Smooth muscle cell (in vitro differentiated cells): ENCODE data around the gene TUBA4B. TPM values are rescaled to one million over a fixed set of nuclear protein-coding genes. Genes with fewer than 3 reads are reported as not detected.
A peak's percentile ranks its signal among the peaks of the same experiment; 100 is the strongest.

ENCODE experiments used
- DNase-seq: peaks from one replicate; lab custom pipeline; 2025; ENCODE audit not compliant: unreplicated experiment; lab: John Stamatoyannopoulos, UW
- H2AFZ ChIP-seq: fragments of 200-600 bp; sonication (generic); 2 replicates; pipeline ENCODE4 v1.6.0; 2016; ENCODE audit warnings: antibody characterized with exemption, low read depth, mild to moderate bottlenecking
- H3F3A ChIP-seq: fragments of 200-600 bp; sonication (generic); 2 replicates; pipeline ENCODE4 v1.6.0; 2017; ENCODE audit warnings: antibody characterized with exemption, low read depth
- H3K27ac ChIP-seq: fragments of 200-600 bp; sonication (generic); 2 replicates; pipeline ENCODE4 v1.5.1; 2016; ENCODE audit warnings: low read depth, mild to moderate bottlenecking
- H3K27me3 ChIP-seq: fragments of 200-600 bp; sonication (generic); 2 replicates; pipeline ENCODE4 v1.6.1; 2016; ENCODE audit warnings: low read depth, mild to moderate bottlenecking
- H3K36me3 ChIP-seq: fragments of 200-600 bp; sonication (generic); 2 replicates; pipeline ENCODE4 v1.5.1; 2016; ENCODE audit warnings: low read depth
- H3K4me1 ChIP-seq: fragments of 200-600 bp; sonication (generic); 2 replicates; pipeline ENCODE4 v1.5.1; 2016; ENCODE audit warnings: low read depth
- H3K4me2 ChIP-seq: fragments of 200-600 bp; sonication (generic); 2 replicates; pipeline ENCODE4 v1.6.0; 2016; ENCODE audit warnings: mild to moderate bottlenecking
- H3K4me3 ChIP-seq: fragments of 200-600 bp; sonication (generic); 2 replicates; pipeline ENCODE4 v1.5.1; 2016; ENCODE audit warnings: mild to moderate bottlenecking
- H3K79me2 ChIP-seq: fragments of 200-600 bp; sonication (generic); 2 replicates; pipeline ENCODE4 v1.6.0; 2016; ENCODE audit warnings: low read depth, mild to moderate bottlenecking
- H3K9ac ChIP-seq: fragments of 200-600 bp; sonication (generic); 2 replicates; pipeline ENCODE4 v1.6.0; 2016; ENCODE audit warnings: low read depth
- H3K9me3 ChIP-seq: fragments of 200-600 bp; sonication (generic); replicated peaks from 2 replicates; pipeline ENCODE4 v1.5.1; 2016; ENCODE audit warnings: low read depth
- H4K20me1 ChIP-seq: fragments of 200-600 bp; sonication (generic); 2 replicates; pipeline ENCODE4 v1.6.0; 2016; ENCODE audit warnings: low read depth
- CTCF ChIP-seq: fragments of 200-600 bp; sonication (generic); IDR thresholded peaks from 2 replicates; pipeline ENCODE4 v1.5.1; 2017; ENCODE audit warnings: borderline replicate concordance, mild to moderate bottlenecking, antibody characterized with exemption; ENCODE audit not compliant: insufficient read depth, poor library complexity, severe bottlenecking
- WGBS: methylation state at CpG from one replicate; pipeline ENCODE4 v1.1.7; 2016; ENCODE audit warnings: low lambda C conversion rate; 5-methylcytosine and 5-hydroxymethylcytosine counted together
- polyA plus RNA-seq: library from polyadenylated mRNA; unstranded; fragments of >200 nt; fragmentation: Nextera tagmentation; extraction: Ambion mirVana; gene quantifications from 2 replicates; pipeline ENCODE4 v1.2.1, GENCODE V29; 2016
- total RNA-seq: library from RNA; depleted of rRNA; stranded (reverse); fragments of >200 nt; gene quantifications from 2 replicates; pipeline ENCODE4 v1.2.3, GENCODE V29; 2014

The TUBA4B gene
- total and polyA plus RNA-seq, 2 experiments from 2014 or later = not detected

GRCh38 chr2:219280651-219281050 lies 27.6 kb downstream of the TUBA4B start:
- WGBS = 93% methylated on average over 4 of the region's 4 CpGs
- H3K9ac ChIP-seq = no peak overlapping the region
- no peak for TF ChIP-seq CTCF
- peaks cover 15% of the 10 kb centered on the region for H3K4me1 ChIP-seq
- H3K4me3 ChIP-seq = no peak overlapping the region
- H3K79me2 ChIP-seq = no peaks in the 10 kb centered on the region
- H3K27ac ChIP-seq = peak overlapping the region; percentile 99
- peaks cover 12% of the 10 kb centered on the region for H3F3A ChIP-seq
- peak overlapping the region; percentile 85 for H3K4me2 ChIP-seq
- H3K36me3 ChIP-seq = no peaks in the 10 kb centered on the region
- no peak for DNase-seq
- H3K27me3 ChIP-seq = no peaks in the 10 kb centered on the region
- no peak overlapping the region for H2AFZ ChIP-seq
- no peaks in the 10 kb centered on the region for H3K9me3 ChIP-seq
- no peaks in the 10 kb centered on the region for H4K20me1 ChIP-seq

GRCh38 chr2:219281588-219281987 lies 28.5 kb downstream of the TUBA4B start:
- H2AFZ ChIP-seq = no peak overlapping the region
- 78% methylated on average over 8 of the region's 8 CpGs for WGBS
- no peak overlapping the region for H3K9ac ChIP-seq
- no peaks in the 10 kb centered on the region for H3K36me3 ChIP-seq
- no peaks in the 10 kb centered on the region for H3K27me3 ChIP-seq
- peak overlapping the region; percentile 99 for H3K27ac ChIP-seq
- H3K4me3 ChIP-seq = no peak overlapping the region
- no peak for DNase-seq
- H4K20me1 ChIP-seq = no peaks in the 10 kb centered on the region
- peaks cover 15% of the 10 kb centered on the region for H3K4me1 ChIP-seq
- no peaks in the 10 kb centered on the region for H3K9me3 ChIP-seq
- H3K4me2 ChIP-seq = no peak overlapping the region
- H3F3A ChIP-seq = peaks cover 12% of the 10 kb centered on the region
- no peak for TF ChIP-seq CTCF
- H3K79me2 ChIP-seq = no peaks in the 10 kb centered on the region

GRCh38 chr2:219282375-219282774 lies 29.3 kb downstream of the TUBA4B start:
- Histone ChIP-seq H3K79me2 (no peaks in the 10 kb centered on the region), H3K9ac (no peak overlapping the region), H3K4me1 (peaks cover 15% of the 10 kb centered on the region), H3K4me3 (no peak overlapping the region), H3F3A (peaks cover 12% of the 10 kb centered on the region), H4K20me1 (no peaks in the 10 kb centered on the region), H3K9me3 (no peaks in the 10 kb centered on the region), H3K27ac (no peak overlapping the region), H3K4me2 (no peak overlapping the region), H2AFZ (no peak overlapping the region), H3K36me3 (no peaks in the 10 kb centered on the region), H3K27me3 (no peaks in the 10 kb centered on the region)
- no peak for DNase-seq
- TF ChIP-seq CTCF = no peak
- WGBS = 95% methylated on average over 5 of the region's 5 CpGs

- Histone ChIP-seq H3K4me1 (peaks cover 11% of the 10 kb centered on the region), H3F3A (peaks cover 11% of the 10 kb centered on the region), H3K4me3 (no peak overlapping the region), H3K9me3 (no peaks in the 10 kb centered on the region), H3K27me3 (no peaks in the 10 kb centered on the region), H4K20me1 (no peaks in the 10 kb centered on the region), H2AFZ (no peak overlapping the region), H3K9ac (no peak overlapping the region), H3K4me2 (no peak overlapping the region), H3K27ac (no peak overlapping the region), H3K79me2 (no peaks in the 10 kb centered on the region), H3K36me3 (no peaks in the 10 kb centered on the region)
- no peak for DNase-seq
- no peak for TF ChIP-seq CTCF
- 97% methylated on average over 17 of the region's 17 CpGs for WGBS
Observed at GRCh38 chr2:219282943-219283581, 30.0 kb downstream of the TUBA4B start.
